HG03442 (cell line): ENCODE results near the gene CA10.

Source experiments
- ATAC-seq: cut with Tn5 transposase; IDR thresholded peaks from one replicate; pipeline ENCODE4 v1.9.1; 2021; ENCODE audit warnings: mild to moderate bottlenecking, moderate library complexity; ENCODE audit not compliant: unreplicated experiment

Gene CA10

DNA sequence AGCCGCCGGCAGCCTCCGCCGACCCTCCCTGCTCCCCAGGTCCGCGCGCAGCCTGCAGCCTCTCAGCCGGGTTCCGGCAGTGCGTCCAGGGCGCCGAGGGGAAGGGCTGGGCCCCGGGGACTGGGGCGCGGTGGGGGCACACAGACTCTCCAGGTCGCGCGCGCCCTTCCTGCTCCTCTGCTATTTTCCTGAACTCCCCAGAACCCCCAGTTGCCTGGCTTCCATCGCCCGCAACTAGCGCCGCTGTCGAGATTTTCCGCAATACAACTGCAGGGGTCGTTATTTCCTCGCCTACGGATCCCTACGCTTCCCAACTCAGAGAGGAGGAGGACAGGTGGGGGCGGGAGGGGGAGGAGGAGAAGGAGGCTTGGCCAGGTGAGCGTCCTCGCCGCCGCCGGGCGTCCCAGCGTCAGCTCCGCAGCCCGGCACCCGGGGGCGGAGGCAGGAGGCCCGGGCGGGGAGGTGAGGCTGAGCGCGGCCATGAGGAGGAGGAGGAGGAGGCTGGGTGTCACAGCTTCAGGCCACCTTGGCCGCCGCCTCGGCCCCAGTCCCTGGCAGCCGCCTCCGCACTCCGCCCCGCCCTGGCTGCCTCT, at the start of gene CA10:
Gene CA10 (minus strand): TSS at position 265 of the 593 bp plus-strand sequence.
- ATAC-seq, result no peak

DNA sequence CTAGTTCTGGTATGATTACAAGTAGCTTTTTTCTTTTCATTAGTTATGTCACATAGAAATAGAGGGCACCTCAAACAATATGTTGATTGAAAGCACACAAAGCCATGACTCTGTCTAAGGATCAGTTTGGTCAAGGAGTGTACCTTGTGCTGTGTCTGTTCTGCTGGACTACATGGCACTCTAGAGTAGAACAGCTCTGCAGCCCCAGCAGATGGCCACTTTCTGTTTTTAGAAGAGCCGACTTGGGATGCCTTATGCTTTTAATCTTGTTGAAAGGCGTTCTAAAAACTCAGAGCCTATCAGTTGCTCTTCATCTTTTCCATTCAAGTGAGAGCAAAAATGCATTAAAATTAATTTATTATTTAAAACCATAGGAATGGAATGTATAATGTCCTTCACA, 49.3 kb upstream of the CA10 start:
- ATAC-seq, result no peak

DNA sequence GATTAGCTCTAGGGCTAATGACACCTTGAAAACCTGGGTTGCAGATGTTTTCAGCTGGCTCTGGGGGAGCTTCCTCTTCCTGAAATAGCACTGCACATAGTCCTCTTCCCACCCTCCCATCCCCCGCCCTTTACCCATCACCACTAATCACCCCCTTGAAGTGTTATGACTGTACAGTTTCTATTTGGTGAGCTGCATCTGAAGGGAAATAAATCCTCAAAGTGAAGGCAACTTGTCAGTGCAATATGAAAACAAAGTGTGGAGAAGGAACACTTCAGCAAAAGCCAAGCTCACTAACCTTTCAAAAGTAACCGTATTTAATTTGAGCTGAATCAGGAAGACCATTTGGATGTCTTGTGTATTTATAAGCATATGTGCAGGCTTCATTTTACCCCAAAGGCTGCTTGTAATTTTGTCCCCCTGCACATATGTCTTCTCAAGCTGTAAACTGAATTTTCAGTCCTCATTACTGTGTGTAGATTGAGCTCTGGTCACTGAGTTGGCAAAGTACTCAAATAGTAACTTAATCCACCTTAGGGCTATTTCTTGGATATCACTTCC, 44.1 kb upstream of the CA10 start:
- no peak for ATAC-seq

DNA sequence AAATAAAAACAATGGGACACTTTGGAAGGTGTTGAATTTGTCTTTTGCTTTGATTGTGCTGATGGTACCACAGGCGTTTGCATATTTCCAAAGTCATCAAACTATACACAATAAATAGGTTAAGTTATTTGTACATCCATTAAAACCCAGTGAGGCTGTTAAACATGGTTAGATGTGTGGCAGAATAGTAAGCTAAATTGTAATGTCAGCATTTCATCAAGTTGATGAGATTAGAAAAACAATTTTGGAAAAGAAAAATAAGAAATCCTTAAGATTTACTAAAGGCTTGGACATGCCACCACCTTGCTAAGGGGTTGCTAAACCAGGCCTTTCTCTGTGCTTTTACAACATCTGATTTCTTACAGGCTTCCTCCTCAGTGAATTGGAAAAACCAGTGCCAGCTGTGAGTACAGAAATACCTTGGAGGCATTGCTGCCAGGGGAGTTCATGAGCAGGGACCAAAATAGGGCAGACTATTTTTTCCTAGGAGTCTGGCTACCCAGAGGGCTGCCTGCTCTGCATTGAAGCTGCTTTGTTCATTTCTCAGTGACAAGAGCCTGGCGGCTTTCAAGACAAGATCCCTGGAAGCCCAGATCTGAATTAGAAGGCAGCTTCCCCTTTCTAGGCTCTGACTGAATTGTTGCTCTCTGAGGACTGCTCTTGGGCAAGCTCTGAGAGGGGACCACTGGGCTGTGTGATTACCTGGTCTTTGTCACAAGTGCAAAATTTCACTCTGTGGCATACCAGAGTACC, 43.4 kb upstream of the CA10 start:
- no peak for ATAC-seq

DNA sequence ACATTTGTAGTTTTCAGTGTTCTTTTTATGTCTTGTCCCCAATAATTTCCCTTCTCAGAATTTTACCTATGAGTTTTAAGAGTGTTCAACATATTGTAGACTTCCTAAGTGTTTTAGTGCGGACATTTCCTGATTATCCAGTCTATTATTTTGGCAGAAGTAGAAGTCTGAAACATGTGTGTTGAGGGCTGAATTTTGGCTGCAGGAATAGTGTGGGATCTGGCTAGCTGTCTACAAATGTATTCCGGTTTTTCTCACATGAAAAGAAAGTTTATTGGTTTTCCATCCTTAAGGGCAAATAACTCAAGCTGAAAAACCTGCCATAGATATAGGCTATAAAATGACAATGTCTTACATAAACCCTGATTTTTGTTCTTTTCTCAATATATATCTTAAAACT, 33.0 kb upstream of the CA10 start:
- ATAC-seq, result no peak

DNA sequence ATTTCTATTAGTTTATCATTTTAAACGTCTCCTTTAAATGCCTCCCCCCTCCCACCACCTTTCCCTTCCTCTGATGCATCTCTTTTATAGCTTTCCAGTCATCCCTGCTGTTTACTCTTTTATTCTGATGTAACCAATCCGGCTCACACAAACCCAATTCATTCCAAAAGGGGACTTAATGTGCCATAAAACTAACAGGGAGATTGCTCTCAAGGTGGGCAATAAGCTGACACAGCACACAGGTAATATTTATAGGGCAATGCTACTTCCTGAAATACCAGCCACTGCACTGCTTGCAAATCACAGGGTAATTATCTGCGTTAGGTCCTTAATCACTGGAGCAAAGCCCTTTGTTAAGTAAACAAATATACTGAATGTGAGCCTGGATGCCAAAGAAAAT, 23.3 kb upstream of the CA10 start:
- no peak for ATAC-seq

DNA sequence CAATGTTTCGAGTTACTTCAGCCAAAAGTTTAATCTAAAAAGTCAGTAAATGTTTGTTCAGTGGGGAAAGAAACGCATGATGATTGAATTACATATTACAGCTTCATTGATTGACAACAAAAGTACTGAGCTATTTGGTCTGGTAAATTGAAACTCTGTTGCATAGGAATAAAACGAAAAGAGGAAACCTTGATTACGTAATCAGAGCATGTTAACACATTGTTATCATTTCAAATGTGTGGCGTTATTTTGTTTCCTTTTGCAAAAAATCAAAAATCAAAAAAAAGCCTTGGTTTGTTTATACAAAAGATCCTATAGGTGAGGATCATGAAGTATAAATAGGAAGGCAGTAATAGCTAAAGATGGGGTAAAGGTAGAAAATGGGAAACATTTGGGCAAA, 19.5 kb upstream of the CA10 start:
- ATAC-seq, result no peak

DNA sequence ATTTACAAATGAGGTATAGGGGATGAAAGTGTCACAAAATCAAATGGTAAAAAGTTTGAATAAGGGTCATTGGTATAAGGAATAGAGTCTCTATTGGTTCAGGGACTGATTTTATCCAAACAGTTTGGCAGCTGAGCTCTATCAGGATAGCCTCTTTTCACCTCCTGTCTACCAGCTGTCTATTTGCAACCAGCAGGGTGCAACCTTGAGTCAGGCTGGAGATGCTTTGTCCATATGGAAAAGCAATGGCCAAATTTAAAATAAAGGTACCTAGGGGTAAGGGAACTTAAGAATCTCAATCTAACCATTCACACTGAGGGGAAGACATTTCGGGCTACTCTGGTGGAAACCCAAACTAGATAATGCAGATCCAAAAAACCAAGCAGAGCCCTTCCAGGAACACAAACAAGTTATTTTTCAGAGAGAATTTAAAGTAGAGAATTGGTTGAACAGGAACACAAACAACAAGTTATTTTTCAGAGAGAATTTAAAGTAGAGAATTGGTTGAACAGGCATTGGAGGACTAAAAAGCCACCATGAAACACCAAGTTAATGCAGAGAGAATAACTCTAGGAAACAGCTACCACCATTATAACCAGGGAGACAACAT, 12.6 kb upstream of the CA10 start:
- ATAC-seq, result no peak

DNA sequence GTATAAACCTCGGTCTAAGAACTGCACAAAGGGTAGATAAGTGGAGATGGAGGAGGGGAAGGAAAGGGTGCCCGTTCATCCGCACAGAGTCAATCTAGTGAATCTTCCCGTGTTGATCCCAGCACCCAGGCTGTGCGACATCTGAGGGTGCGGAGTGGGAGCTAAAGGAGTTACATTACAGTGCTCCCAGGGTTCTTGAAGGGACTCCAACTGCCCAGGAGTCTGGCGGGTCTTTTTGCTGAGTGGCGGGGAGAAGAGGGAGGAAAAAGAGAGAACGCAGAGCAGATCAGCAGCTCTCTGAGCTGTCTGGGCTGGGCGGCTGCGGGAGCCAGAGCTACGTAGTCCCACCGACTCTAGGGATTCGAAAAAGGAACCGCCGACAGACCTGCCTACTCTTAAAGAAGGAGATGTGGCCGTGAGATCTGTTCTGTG, 1.6 kb upstream of the CA10 start:
- ATAC-seq, result no peak

DNA sequence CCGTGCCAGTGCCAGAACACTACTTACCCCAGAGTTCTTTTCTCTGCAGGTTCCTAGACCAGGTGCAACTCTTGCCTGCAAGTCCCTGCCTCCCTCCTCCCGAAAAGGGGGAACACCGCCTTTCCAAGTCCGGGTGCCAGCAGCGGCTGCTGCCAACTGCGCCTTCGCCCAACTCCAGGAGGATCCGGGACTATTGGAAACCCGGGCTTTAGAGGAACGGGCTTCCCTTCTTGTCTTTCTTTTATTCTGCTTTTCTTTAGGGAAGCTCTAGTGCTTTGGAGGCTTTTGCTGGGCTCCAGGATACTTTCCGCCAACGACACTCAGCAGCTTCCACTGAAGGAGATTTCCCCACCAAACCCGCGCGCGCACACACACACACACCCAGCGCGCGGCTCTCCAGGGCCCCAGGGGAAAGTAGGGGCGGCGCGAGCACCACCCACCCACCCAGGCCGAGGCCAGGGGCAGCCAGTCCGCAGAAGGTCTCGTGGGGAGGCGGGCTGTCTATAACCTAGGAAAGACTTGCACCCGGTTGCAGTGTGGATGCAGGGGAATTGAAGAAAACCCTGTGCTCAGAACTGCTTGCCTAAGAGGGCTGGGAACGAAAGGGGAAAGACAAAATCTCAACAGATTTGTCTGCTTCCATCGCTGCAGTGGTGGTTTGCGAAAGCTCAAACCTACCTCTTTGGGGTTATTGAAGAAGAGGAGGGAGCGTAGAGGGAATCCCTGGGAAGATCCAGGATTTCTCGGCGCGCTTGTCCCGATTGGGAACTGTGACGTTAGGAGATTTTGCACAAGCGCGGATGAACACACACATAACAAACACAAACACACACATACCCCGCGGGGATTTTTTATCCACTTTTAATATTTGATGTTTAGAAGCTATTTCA, 977 bp upstream of the CA10 start:
- ATAC-seq, result no peak

DNA sequence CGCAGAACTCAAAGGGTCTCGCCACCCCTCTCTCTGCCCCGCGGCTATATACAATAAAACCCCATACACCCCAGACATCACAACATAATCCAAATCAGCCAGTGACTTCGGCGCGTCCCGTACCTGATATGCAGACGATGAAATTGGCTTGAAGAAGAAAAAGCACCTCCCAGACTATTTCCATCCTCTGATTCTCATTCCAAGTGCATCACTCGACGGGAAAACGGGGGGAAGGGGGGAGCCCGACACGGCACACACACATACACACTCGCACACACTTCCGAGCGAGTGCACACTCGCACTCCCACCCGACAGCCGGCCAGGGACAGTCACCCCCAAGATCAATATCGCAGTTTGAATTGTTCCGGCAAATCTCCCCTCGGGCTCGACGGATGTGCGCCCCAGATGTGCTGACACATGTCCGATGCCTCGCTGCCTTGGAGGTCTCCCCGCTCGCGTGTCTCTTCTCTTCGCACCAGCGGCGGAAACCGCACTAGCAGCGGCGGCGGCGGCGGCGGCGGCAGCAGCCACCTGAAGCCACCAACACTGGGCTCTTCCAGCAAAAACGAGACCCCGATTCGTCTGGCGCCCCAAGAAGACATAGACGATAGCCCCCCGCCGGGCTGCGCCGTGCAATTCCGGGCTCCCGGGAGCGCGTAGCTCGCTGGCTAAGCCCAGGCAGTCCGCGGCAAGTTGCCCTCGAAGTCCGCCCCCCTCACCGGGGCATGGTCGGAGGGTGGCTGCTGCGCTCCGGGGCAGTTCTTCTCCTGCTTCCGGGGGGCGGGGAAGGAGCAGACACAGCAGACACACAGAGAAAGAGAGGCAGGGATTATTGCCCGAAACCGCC, 688 bp downstream of the CA10 start:
- ATAC-seq, result no peak

DNA sequence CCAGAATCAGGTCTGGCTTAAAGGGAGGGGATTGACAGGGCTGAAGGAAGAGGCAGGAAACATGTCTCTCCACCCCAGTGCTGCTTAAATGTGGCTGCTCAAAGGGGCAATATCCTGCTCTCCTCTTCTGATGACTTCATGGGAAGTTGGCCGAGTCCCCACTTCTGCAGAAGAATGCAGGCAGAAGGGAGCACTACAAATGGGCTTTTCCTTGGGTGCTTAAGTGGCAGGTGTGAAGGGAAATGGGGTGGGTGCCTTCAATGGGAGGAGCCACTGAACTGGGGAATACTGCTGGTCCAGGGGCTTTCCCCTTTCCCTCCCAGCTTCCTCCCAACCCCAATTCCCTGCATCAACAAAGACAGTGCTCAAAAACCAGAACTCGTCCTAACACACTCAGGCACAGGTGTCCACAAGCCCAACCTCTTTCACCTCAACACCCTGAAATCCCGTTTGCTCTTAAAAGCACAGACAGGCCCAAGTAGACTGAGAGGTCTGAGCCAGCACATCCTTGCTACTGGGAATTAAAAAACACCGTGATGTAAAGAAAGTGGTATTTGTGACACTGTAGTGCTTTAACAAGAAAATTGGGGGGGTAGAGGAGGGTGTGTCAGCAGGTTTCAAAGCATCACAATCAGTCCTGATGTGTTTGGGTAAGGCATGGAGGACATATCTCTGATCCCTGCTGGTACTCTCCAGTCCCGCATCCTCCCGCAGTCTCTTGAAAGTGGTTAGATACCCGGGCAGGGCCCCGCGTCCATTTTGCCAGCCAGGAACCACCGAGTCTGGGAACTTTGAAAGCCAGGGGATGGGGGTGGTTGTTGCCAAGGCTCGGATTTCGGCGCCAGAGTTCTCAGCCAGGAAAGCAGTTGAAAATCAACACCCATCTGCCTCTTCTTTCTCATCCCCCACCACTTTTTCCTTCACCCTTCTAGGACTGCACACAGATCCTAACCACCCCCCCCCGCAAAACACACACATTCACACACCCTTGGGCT, 1.6 kb downstream of the CA10 start:
- ATAC-seq, result no peak

DNA sequence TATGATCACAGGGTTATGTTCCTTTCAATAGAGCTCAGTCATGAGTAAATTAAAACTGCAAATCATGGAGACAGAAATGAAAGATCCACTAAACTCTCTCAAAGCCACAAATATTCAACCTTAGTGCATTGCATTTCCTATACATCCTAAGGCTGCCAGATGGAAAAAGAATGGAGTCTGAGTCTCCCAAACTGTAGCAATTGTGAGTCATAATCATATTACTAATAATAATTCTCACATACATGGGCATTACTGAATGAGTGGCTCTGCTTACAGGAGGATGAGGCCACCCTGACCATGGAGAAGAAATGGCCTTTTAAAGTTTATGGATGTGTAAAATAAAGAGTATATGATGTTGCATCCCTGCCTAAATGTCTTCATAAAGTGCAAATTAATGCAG, 3.2 kb downstream of the CA10 start:
- no peak for ATAC-seq

DNA sequence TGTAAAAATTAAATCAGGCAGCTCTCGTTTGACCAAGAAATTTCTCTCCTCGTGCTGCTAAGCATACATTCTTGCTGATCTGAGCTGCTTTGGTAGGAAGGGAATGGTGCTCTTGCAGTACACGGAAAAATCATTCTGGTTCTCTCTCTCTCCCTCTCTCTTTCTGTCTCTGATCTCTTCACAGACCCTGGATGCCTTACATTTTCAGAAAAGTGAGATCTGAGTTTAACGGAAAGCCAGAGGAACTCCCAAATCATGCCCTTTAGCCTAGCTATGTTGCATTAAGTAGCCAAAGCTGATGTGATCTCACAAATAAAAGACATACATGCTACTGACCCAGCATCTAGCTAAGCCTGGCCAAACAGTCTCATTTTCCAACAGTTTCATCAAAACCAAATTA, 4.0 kb downstream of the CA10 start:
- no peak for ATAC-seq

DNA sequence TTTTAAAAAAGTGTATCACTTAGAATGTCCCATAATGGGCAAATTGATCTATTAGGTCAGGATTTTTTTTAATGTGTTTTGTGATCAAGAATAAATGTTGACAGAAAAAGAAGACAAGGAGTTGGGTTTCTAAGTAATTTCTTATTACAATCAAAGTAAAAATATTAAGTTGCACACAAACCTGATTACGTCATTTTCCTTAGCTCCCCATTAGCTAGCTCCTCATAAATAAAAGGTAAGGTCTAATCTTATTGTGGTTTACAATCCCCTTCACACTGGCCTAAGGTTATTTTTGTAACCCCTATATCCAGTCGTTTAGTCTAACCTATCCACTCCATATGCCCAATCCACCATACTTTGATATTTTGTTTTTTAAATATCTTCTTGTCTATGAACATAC, 7.6 kb downstream of the CA10 start:
- no peak for ATAC-seq

DNA sequence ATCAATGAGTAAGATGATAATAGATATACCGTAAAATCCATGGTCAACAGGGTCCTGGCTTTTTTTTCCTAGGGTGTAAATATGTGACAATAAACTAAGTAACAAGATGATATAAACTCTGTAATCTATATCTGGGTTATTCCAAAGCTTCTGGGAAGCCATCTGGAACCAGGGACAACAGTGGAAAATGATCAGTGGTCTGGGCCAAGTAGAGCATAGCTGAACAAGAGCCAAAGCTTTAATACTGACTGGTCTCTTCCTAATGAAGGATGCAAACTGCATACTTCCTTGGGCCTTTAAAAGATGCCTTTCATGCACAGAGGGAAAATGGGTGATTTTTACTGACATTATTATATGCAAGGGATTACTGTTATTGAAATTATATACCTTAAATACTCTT, 8.9 kb downstream of the CA10 start:
- no peak for ATAC-seq

DNA sequence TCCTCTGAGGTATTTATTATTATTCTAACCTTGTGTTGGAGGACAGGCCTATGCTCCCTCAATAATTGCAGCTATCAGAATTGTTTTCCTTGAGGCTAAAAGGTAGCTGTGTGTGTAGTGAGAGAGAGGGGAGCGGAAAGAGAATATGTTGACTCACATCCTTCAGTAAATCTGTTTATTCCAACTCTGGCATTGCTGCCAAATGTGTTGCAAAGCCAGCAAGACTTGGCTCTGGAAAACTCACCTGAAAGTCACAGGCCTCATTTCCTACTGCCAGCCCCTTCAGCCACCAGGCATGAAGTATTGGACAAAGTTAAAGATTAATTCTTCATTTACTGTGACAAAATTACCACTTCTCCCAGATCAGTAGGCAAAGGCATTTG, 9.6 kb downstream of the CA10 start:
- ATAC-seq, result no peak

DNA sequence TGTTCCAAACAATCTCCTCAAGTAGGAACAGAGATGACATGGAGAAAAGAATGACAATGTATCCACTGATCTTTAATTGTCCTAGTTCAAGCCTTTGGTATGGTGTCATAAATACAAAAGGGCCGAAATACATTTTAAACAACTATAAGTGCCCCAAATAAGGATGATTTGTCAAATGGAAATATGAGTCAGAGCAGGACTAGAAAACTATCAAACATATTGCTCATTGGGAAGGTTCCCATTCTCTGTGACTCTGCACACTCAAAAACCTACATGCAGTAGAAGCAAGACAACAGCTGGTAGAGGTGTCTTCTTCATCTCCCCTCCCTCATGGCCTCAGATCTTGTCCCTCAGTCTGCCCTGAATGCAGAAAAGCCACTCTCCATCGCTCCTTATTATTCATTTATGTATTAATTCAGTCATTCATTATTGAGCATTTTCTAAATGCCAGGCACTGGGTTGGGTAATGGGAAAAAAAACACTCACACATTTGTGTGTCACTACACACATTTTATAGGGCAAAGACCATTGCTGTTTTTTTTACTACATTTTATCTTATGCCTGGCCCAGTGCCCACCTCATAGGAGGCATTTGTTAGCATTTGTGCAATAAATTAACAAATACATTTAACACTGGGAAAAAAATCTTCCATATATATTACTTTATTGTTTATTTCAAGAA, 10.1 kb downstream of the CA10 start:
- peak; percentile 27 for ATAC-seq
